HG03558 (cell line): ENCODE results near the gene FKBP9.

Experiments
- ATAC-seq: cut with Tn5 transposase; IDR thresholded peaks from one replicate; pipeline ENCODE4 v1.9.1; 2021; ENCODE audit warnings: moderate number of reproducible peaks; ENCODE audit not compliant: unreplicated experiment; ENCODE audit errors: extremely low read depth

Gene FKBP9

DNA sequence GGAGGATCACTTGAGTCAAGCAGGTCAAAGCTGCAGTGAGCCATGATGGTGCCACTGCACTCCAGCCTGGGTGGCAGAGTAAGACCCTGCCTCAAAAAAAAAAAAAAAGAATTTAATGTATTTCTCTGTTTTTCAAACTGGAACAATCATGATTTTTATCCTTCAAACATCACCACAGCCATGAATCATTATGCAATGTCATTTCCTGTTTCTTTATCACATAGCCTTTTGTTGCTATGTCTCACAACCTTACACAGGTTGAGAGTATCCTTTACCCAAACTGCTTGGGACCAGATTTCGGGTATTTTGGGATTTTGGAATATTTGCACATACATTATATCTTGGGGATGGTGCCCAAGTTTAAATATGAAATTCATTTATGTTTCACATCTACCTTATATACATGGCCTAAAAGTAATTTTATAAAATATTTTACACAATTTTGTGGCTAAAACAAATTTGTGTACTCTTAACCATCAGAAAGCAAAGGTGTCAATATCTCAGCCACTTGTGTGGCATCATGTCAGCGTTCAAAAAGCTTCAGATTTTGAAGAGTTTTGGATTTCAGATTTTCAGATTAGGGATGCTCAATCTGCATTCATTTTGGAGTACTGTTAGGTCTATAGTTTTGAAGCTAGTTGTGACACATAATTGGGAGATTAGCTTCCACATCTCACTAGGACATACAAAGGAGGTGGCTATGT lies 97.2 kb downstream of the FKBP9 start:
- ATAC-seq = no peak

DNA sequence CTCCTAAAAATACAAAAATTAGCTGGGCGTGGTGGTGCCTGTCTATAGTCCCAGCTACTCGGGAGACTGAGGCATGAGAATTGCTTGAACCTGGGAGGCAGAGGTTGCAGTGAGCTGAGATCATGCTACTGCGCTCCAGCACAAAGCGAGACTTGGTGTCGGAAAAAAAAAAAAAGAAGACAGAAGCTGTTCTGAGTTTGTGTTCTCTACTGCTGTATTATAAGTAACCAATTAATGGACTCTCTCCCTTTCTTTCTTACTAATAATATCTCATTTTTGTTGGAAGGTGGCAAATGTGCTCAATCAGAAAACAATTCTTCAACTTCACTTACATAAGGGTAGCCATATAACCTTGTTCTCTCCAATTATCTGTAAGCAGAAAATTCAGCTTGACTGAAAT lies 97.9 kb downstream of the FKBP9 start:
- ATAC-seq = no peak
